Loucy (cell line): Measurements from ENCODE around the gene PICK1.

Source experiments
- EZH2phosphoT487 ChIP-seq: fragments of 200-600 bp; IDR thresholded peaks from 2 replicates; pipeline ENCODE4 v1.6.1; 2018; ENCODE audit warnings: antibody characterized with exemption, mild to moderate bottlenecking, moderate library complexity, borderline replicate concordance
- TF ChIP-seq, protein P1 (sequence below): fragments of 200-600 bp; sonication (generic); conservative IDR thresholded peaks from 2 replicates; pipeline ENCODE4 v1.5.1; 2014; ENCODE audit warnings: mild to moderate bottlenecking, antibody characterized with exemption, low read length

DNA sequence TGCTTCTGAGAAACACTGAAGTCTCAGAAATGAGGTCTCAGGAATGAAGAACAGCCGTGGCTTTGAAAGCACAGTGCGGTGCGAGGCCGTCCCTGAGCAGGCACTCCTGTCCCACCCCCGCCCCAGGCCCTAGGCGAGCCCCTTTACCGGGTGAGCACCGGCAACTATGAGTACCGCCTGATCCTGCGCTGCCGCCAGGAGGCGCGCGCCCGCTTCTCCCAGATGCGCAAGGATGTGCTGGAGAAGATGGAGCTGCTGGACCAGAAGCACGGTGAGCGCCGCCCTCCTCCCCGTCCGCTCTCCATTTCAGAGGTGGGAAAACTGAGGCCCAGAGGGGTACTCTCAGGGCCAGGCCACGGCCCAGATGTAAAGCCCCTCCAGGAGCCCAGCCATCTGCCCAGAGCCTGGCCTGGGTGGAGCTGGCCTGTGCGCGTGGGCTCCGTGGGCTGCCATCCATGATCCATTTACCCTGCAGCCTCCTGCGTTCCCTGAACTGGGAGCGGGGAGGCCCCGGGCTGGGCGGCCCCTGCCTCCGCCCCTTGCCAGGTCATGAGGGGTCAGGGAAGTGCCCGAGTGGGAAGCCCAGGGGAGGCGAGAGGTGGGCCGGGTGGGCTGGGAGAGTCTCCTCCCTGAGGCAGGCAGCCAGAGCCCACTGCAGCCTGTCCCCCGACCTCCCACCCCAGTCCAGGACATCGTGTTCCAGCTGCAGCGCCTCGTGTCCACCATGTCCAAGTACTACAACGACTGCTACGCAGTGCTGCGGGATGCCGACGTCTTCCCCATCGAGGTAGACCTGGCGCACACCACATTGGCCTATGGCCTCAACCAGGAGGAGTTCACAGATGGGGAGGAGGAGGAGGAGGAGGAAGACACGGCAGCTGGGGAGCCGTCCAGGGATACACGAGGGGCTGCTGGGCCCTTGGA lies 17.2 kb downstream of the PICK1 start:
- TF ChIP-seq, protein P1, sequence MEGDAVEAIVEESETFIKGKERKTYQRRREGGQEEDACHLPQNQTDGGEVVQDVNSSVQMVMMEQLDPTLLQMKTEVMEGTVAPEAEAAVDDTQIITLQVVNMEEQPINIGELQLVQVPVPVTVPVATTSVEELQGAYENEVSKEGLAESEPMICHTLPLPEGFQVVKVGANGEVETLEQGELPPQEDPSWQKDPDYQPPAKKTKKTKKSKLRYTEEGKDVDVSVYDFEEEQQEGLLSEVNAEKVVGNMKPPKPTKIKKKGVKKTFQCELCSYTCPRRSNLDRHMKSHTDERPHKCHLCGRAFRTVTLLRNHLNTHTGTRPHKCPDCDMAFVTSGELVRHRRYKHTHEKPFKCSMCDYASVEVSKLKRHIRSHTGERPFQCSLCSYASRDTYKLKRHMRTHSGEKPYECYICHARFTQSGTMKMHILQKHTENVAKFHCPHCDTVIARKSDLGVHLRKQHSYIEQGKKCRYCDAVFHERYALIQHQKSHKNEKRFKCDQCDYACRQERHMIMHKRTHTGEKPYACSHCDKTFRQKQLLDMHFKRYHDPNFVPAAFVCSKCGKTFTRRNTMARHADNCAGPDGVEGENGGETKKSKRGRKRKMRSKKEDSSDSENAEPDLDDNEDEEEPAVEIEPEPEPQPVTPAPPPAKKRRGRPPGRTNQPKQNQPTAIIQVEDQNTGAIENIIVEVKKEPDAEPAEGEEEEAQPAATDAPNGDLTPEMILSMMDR: no peak
- TF ChIP-seq EZH2phosphoT487: no peak
